H9 (cell line): ENCODE measurements around the gene STAT2. TPM values are rescaled to one million over a fixed set of nuclear protein-coding genes. Genes with fewer than 3 reads are reported as not detected.
A peak's percentile ranks its signal among the peaks of the same experiment; 100 is the strongest.

Experiments used
- DNase-seq: peaks from one replicate; pipeline ENCODE4 v3.0.0-alpha.2; 2017
- H2AFZ ChIP-seq: one replicate; pipeline ENCODE4 v1.6.1; 2013; ENCODE audit warnings: mild to moderate bottlenecking, low read length, control low read depth, moderate library complexity
- H2AK5ac ChIP-seq: 2 replicates; pipeline ENCODE4 v1.6.1; 2013; ENCODE audit warnings: low read length, control low read depth, mixed read lengths; ENCODE audit not compliant: insufficient read length
- H2BK120ac ChIP-seq: one replicate; pipeline ENCODE4 v1.6.1; 2013; ENCODE audit warnings: low read depth, mild to moderate bottlenecking, low read length, control low read depth, inconsistent platforms; ENCODE audit not compliant: poor library complexity, severe bottlenecking
- H2BK12ac ChIP-seq: 2 replicates; pipeline ENCODE4 v1.6.1; 2013; ENCODE audit warnings: low read length, control low read depth, mixed read lengths, low read depth; ENCODE audit not compliant: insufficient read length
- H2BK15ac ChIP-seq: 2 replicates; pipeline ENCODE4 v1.6.1; 2013; ENCODE audit warnings: low read depth, low read length, control low read depth
- H2BK20ac ChIP-seq: one replicate; pipeline ENCODE4 v1.6.1; 2013; ENCODE audit warnings: low read depth, mild to moderate bottlenecking, low read length, control low read depth, inconsistent platforms; ENCODE audit not compliant: poor library complexity, severe bottlenecking
- H2BK5ac ChIP-seq: 2 replicates; pipeline ENCODE4 v1.6.1; 2013; ENCODE audit warnings: low read length, control low read depth, mixed read lengths; ENCODE audit not compliant: insufficient read length
- H3K14ac ChIP-seq: 2 replicates; pipeline ENCODE4 v1.6.1; 2013; ENCODE audit warnings: low read length, control low read depth; ENCODE audit not compliant: insufficient read depth
- H3K18ac ChIP-seq: 2 replicates; pipeline ENCODE4 v1.6.1; 2013; ENCODE audit warnings: low read depth, mild to moderate bottlenecking, mixed read lengths, low read length, control low read depth; ENCODE audit not compliant: insufficient read length
- H3K23ac ChIP-seq: 2 replicates; pipeline ENCODE4 v1.6.1; 2013; ENCODE audit warnings: low read length, control low read depth, mixed read lengths, low read depth; ENCODE audit not compliant: insufficient read length
- H3K23me2 ChIP-seq: 2 replicates; pipeline ENCODE4 v1.6.1; 2013; ENCODE audit warnings: low read depth, mild to moderate bottlenecking, mixed read lengths, low read length, control low read depth; ENCODE audit not compliant: insufficient read length, poor library complexity, severe bottlenecking
- H3K27ac ChIP-seq: 2 replicates; pipeline ENCODE4 v1.5.1; 2013; ENCODE audit warnings: low read length, control low read depth, mixed read lengths, low read depth; ENCODE audit not compliant: insufficient read length
- H3K27me3 ChIP-seq: 2 replicates; pipeline ENCODE4 v1.6.1; 2013; ENCODE audit warnings: low read length, control low read depth, inconsistent platforms; ENCODE audit not compliant: insufficient read depth
- H3K4ac ChIP-seq: 2 replicates; pipeline ENCODE4 v1.6.1; 2013; ENCODE audit warnings: low read depth, mild to moderate bottlenecking, control low read depth, inconsistent platforms, low read length, moderate library complexity
- H3K4me1 ChIP-seq: 2 replicates; pipeline ENCODE4 v1.6.1; 2013; ENCODE audit warnings: low read length, control low read depth, inconsistent platforms; ENCODE audit not compliant: insufficient read depth
- H3K4me2 ChIP-seq: 2 replicates; pipeline ENCODE4 v1.6.1; 2013; ENCODE audit warnings: low read length, control low read depth, mixed read lengths; ENCODE audit not compliant: insufficient read length, insufficient read depth
- H3K56ac ChIP-seq: 2 replicates; pipeline ENCODE4 v1.6.1; 2013; ENCODE audit warnings: low read depth, mild to moderate bottlenecking, mixed read lengths, low read length, control low read depth; ENCODE audit not compliant: insufficient read length
- H3K79me1 ChIP-seq: 2 replicates; pipeline ENCODE4 v1.6.1; 2013; ENCODE audit warnings: low read depth, mild to moderate bottlenecking, moderate library complexity, low read length, control low read depth, inconsistent platforms; ENCODE audit not compliant: insufficient read depth, poor library complexity, severe bottlenecking
- H3K79me2 ChIP-seq: 2 replicates; pipeline ENCODE4 v1.6.1; 2013; ENCODE audit warnings: low read length, control low read depth, inconsistent platforms; ENCODE audit not compliant: insufficient read depth
- H3K9ac ChIP-seq: 2 replicates; pipeline ENCODE4 v1.6.1; 2013; ENCODE audit warnings: low read length, control low read depth, mixed read lengths; ENCODE audit not compliant: insufficient read length; ENCODE audit errors: extremely low read depth
- H3K9me3 ChIP-seq: one replicate; pipeline ENCODE4 v1.6.1; 2013; ENCODE audit warnings: low read depth, low read length, inconsistent platforms; ENCODE audit not compliant: control insufficient read depth
- H3T11ph ChIP-seq: one replicate; pipeline ENCODE4 v1.6.1; 2013; ENCODE audit warnings: mild to moderate bottlenecking, low read length, control low read depth, inconsistent platforms
- H4K20me1 ChIP-seq: one replicate; pipeline ENCODE4 v1.6.1; 2013; ENCODE audit not compliant: control insufficient read depth, insufficient read length, insufficient read depth
- H4K5ac ChIP-seq: 2 replicates; pipeline ENCODE4 v1.6.1; 2013; ENCODE audit warnings: low read depth, mild to moderate bottlenecking, mixed read lengths, low read length, control low read depth; ENCODE audit not compliant: insufficient read length
- H4K8ac ChIP-seq: replicated peaks from 2 replicates; pipeline ENCODE4 v1.6.1; 2013; ENCODE audit warnings: low read length, control low read depth, mixed read lengths, low read depth; ENCODE audit not compliant: insufficient read length
- H4K91ac ChIP-seq: 2 replicates; pipeline ENCODE4 v1.6.1; 2013; ENCODE audit warnings: low read depth, mild to moderate bottlenecking, moderate library complexity, mixed read lengths, low read length, control low read depth; ENCODE audit not compliant: insufficient read length
- H3K27ac Mint-ChIP-seq, 3 experiments: 2 replicates in 2 of 3; 3 replicates in 1 of 3; pipeline ENCODE4 v1.8.0; 2020 to 2021; ENCODE audit warnings: mixed read lengths in 3 of 3, mild to moderate bottlenecking in 1 of 3, moderate library complexity in 1 of 3
- H3K27me3 Mint-ChIP-seq: 2 replicates; pipeline ENCODE4 v1.8.0; 2021; ENCODE audit warnings: low read depth, mild to moderate bottlenecking, moderate library complexity, mixed read lengths
- H3K36me3 Mint-ChIP-seq, 3 experiments: 2 replicates in 2 of 3; 3 replicates in 1 of 3; pipeline ENCODE4 v1.8.0; 2020 to 2021; ENCODE audit warnings: low read depth in 3 of 3, mixed read lengths in 3 of 3; ENCODE audit not compliant: insufficient read depth in 1 of 3
- H3K4me1 Mint-ChIP-seq, 2 experiments: 2 replicates each; pipeline ENCODE4 v1.8.0; 2020; ENCODE audit warnings: mixed read lengths in 2 of 2
- H3K4me3 Mint-ChIP-seq, 2 experiments: 2 replicates in 1 of 2; 3 replicates in 1 of 2; pipeline ENCODE4 v1.8.0; 2020 to 2021; ENCODE audit warnings: mild to moderate bottlenecking in 2 of 2, mixed read lengths in 2 of 2, moderate library complexity in 1 of 2
- H3K9me3 Mint-ChIP-seq, 2 experiments: 2 replicates in 1 of 2; 3 replicates in 1 of 2; pipeline ENCODE4 v1.8.0; 2020; ENCODE audit warnings: mild to moderate bottlenecking in 2 of 2, mixed read lengths in 2 of 2, moderate library complexity in 1 of 2
- CTCF ChIP-seq: fragments of 200-600 bp; sonication (generic); conservative IDR thresholded peaks from 3 replicates; pipeline ENCODE4 v1.8.0; 2021; ENCODE audit warnings: antibody characterized with exemption, mild to moderate bottlenecking
- WGBS: extraction: QIAGEN DNeasy Blood & Tissue Kit; methylation state at CpG from one replicate; pipeline ENCODE4 v1.1.7; 2013; ENCODE audit warnings: missing lambda C conversion rate, low lambda C conversion rate, mixed read lengths; ENCODE audit not compliant: insufficient read length; ENCODE audit errors: extremely low coverage; 5-methylcytosine and 5-hydroxymethylcytosine counted together
- total RNA-seq: library from RNA; stranded (reverse); gene quantifications from 2 replicates; pipeline ENCODE4 v1.2.1, GENCODE V29; 2021

STAT2 gene
- total RNA-seq, 1 experiment from 2014 or later: 47.8 TPM

GRCh38 chr12:56333679-56334489 is 26.0 kb downstream of the STAT2 start, which contains the start of gene PAN2:
TSS of gene PAN2 (minus strand) at chr12:56334000. CDS start at chr12:56333094, 906 bp downstream.
- Histone ChIP-seq H3T11ph (no peak within 1 kb of the TSS), H4K5ac (peak within 1 kb of the TSS; percentile 66), H2AFZ (peak within 1 kb of the TSS; percentile 45), H4K8ac (peak within 1 kb of the TSS; percentile 28), H2BK12ac (peak within 1 kb of the TSS; percentile 18), H3K14ac (peak within 1 kb of the TSS; percentile 7; the same call in 1 of the 2 replicates), H4K20me1 (no peaks in the 10 kb centered on the region), H3K18ac (peak within 1 kb of the TSS; percentile 58), H3K4ac (no peak within 1 kb of the TSS; the same call in 1 of the 2 replicates), H2AK5ac (no peak within 1 kb of the TSS), H3K4me1 (peaks cover 15% of the 10 kb centered on the region), H3K4me2 (peak within 1 kb of the TSS; percentile 68), H3K79me1 (no peaks in the 10 kb centered on the region), H3K79me2 (no peaks in the 10 kb centered on the region), H2BK5ac (peak within 1 kb of the TSS; percentile 23), H2BK120ac (peak within 1 kb of the TSS; percentile 78), H4K91ac (no peak within 1 kb of the TSS), H3K27ac (peak within 1 kb of the TSS; percentile 81), H3K23me2 (peaks cover 9% of the 10 kb centered on the region), H3K27me3 (no peaks in the 10 kb centered on the region), H3K23ac (no peak within 1 kb of the TSS), H3K56ac (no peak within 1 kb of the TSS), H2BK15ac (no peak within 1 kb of the TSS), H2BK20ac (no peak within 1 kb of the TSS), H3K9ac (peak within 1 kb of the TSS; percentile 81), H3K9me3 (no peaks in the 10 kb centered on the region)
- Mint-ChIP-seq H3K9me3 (no peaks in the 10 kb centered on the region), H3K4me3 (peak within 1 kb of the TSS; percentile 82 to 91), H3K4me1 (peaks cover 35 to 36% of the 10 kb centered on the region in 2 experiments), H3K27me3 (peaks cover 1% of the 10 kb centered on the region), H3K27ac (peak within 1 kb of the TSS; percentile 99), H3K36me3 (peaks cover 0 to 4% (median 3%) of the 10 kb centered on the region in 3 experiments; a peak in 2 of 7 replicates)
- DNase-seq: peak; percentile 98
- WGBS: no CpG with 5 or more reads among the region's 45 CpGs
- peak; percentile 81 for TF ChIP-seq CTCF
